Measurements from ENCODE around the gene TTLL3.
A peak's percentile ranks its signal among the peaks of the same experiment; 100 is the strongest.

Gene TTLL3

DNA sequence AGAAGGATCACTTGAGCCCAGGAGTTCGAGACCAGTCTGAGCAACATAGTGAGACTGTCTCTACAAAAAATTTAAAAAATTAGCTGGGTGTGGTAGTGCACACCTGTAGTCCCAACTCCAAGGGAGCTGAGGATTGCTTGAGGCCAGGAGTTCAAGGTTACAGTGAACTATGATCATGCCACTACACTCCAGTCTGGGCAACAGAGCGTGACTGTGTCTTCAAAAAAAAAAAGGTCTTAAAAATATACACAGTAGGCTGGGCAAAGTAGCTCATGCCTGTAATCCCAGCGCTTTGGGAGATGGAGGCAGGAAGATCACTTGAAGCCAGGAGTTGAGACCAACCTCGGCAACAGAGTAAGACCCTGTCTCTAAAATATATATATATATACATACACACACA lies 29.2 kb upstream of the TTLL3 start:
- peak overlapping the region; percentile 33 for H3K4me3 ChIP-seq (ENCODE audit: low read depth, low read length)
- no peak for TF ChIP-seq POLR2A (IDR thresholded peaks at IDR 0.05; ENCODE audit: extremely low read depth, insufficient read length)
- TF ChIP-seq, protein P1, sequence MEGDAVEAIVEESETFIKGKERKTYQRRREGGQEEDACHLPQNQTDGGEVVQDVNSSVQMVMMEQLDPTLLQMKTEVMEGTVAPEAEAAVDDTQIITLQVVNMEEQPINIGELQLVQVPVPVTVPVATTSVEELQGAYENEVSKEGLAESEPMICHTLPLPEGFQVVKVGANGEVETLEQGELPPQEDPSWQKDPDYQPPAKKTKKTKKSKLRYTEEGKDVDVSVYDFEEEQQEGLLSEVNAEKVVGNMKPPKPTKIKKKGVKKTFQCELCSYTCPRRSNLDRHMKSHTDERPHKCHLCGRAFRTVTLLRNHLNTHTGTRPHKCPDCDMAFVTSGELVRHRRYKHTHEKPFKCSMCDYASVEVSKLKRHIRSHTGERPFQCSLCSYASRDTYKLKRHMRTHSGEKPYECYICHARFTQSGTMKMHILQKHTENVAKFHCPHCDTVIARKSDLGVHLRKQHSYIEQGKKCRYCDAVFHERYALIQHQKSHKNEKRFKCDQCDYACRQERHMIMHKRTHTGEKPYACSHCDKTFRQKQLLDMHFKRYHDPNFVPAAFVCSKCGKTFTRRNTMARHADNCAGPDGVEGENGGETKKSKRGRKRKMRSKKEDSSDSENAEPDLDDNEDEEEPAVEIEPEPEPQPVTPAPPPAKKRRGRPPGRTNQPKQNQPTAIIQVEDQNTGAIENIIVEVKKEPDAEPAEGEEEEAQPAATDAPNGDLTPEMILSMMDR (IDR thresholded peaks at IDR 0.05; ENCODE audit: low read depth, low read length) = no peak
- TF ChIP-seq, protein P2, sequence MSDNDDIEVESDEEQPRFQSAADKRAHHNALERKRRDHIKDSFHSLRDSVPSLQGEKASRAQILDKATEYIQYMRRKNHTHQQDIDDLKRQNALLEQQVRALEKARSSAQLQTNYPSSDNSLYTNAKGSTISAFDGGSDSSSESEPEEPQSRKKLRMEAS (IDR thresholded peaks at IDR 0.05; ENCODE audit: low read depth, low read length) = no peak
- DNase-seq (ENCODE audit: low read depth) = no peak

DNA sequence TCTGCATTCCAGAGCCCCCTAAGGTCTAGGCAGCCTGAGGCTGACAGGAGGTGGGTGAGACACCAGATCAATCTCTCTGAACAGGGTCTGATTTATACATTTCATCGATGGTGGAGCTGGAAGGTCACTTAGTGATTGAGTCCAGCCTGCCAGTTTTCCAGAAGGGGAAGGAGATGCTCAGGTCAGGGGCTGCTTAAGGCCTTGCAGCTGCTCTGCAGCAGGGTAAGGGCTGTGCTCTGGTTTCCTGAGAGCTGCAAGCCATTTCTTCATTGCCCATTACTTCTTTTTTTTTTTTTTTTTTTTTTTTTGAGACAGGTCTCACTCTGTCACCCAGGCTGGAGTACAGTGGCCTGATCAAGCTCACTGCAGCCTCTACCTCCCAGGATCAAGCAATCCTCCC lies 28.5 kb upstream of the TTLL3 start:
- DNase-seq (ENCODE audit: low read depth) = peak; percentile 44
- H3K4me3 ChIP-seq (ENCODE audit: low read depth, low read length) = no peak overlapping the region
- TF ChIP-seq, protein P2 (IDR thresholded peaks at IDR 0.05; ENCODE audit: low read depth, low read length) = no peak
- TF ChIP-seq MYC (IDR thresholded peaks at IDR 0.05; ENCODE audit: low read depth, low read length) (no peak), POLR2A (IDR thresholded peaks at IDR 0.05; ENCODE audit: extremely low read depth, insufficient read length) (no peak)
- TF ChIP-seq, protein P1 (IDR thresholded peaks at IDR 0.05; ENCODE audit: low read depth, low read length) = no peak

DNA sequence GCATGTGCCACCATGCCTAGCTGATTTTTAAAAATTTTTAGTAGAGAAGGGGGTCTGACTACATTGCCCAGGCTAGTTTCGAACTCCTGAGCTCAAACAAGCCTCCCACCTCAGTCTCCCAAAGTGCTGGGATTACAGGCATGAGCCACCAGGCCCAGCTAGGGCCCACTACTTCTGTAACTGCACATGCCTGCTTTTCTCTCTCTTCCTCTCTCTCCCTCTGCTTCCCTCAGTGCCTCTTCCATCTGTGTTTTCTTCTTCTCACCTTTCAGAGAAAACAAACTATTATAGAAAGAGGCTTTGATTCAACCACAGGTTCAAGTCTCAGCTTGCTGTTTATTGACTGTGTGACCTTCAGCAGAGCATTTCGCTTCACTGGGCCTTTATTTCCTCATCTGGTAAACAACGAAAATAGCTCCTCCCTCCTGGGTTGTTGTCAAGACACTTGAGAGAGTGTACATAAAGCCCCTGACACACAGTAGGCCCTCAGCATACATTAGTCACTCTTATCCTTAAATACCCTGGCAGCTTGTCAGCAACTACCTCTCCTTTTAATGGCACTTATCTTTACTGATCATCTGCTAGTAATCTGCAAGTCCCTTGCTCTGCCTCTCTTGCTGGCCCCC lies 28.0 kb upstream of the TTLL3 start:
- DNase-seq (ENCODE audit: low read depth) = peak; percentile 36
- no peak overlapping the region for H3K4me3 ChIP-seq (ENCODE audit: low read depth, low read length)
- TF ChIP-seq, protein P2 (IDR thresholded peaks at IDR 0.05; ENCODE audit: low read depth, low read length) = no peak
- TF ChIP-seq POLR2A (IDR thresholded peaks at IDR 0.05; ENCODE audit: extremely low read depth, insufficient read length) = no peak
- TF ChIP-seq MYC (IDR thresholded peaks at IDR 0.05; ENCODE audit: low read depth, low read length) = no peak
- TF ChIP-seq, protein P1 (IDR thresholded peaks at IDR 0.05; ENCODE audit: low read depth, low read length) = no peak

DNA sequence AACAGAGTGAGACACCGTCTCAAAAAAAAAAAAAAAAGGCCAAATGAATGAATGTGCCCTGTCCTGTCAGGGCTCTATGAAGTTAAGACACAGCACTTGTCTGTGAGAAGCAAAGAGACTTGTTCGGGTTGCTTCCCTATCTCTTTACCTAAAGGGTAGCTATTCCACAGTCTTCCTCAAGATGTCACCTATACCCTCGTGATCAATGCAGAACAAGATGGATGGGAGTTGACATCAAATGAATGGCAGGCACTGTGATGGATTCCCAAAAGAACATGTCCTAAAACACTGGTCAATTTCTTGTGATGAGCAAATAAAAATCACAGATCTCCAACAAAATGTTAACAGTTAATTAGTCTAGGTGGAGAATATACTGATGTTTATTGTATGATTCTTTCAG lies 27.3 kb upstream of the TTLL3 start:
- DNase-seq (ENCODE audit: low read depth) = peak; percentile 72
- no peak overlapping the region for H3K4me3 ChIP-seq (ENCODE audit: low read depth, low read length)
- TF ChIP-seq, protein P2 (IDR thresholded peaks at IDR 0.05; ENCODE audit: low read depth, low read length) = no peak
- no peak for TF ChIP-seq MYC (IDR thresholded peaks at IDR 0.05; ENCODE audit: low read depth, low read length)
- TF ChIP-seq, protein P1 (IDR thresholded peaks at IDR 0.05; ENCODE audit: low read depth, low read length) = peak; percentile 38

DNA sequence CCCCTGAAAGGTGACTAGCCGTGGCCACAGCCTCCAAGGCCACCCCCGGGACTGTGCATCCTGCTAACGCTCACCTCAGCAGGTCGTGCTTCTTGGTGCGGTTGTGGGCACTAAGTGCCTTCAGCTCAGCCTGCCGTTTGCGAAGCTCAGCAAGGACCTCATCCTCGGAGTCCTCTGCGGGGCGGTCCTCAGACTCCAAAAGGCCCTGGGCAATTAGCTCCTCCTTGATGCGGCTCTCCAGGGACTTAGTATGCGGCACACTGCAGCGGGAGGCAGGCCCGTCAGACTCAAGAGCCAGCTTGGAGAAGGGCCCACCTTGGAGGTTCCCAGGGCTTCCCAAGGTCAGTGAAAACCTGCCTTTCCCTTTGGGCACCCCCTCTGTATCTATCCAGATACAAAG lies 26.1 kb upstream of the TTLL3 start:
- no peak for DNase-seq (ENCODE audit: low read depth)
- H3K4me3 ChIP-seq (ENCODE audit: low read depth, low read length) = no peak overlapping the region
- TF ChIP-seq POLR2A (IDR thresholded peaks at IDR 0.05; ENCODE audit: extremely low read depth, insufficient read length) (no peak), MYC (IDR thresholded peaks at IDR 0.05; ENCODE audit: low read depth, low read length) (no peak)
- TF ChIP-seq, protein P1 (IDR thresholded peaks at IDR 0.05; ENCODE audit: low read depth, low read length) = no peak
- TF ChIP-seq, protein P2 (IDR thresholded peaks at IDR 0.05; ENCODE audit: low read depth, low read length) = no peak

Measured in NB4 (cell line).